H54 (cell line): Measurements from ENCODE around the gene ABCC8.

Experiments used
- DNase-seq: peaks from one replicate; pipeline ENCODE4 v3.0.0; 2011; ENCODE audit warnings: low spot score, mixed read lengths; ENCODE audit not compliant: insufficient read length
- FAIRE-seq: peaks from 3 replicates; lab custom pipeline; 2011; peaks lifted over from hg19 to GRCh38; lab: Jason Lieb, UNC
- POLR2A ChIP-seq: IDR thresholded peaks from 2 replicates; pipeline ENCODE4 v1.6.1; 2011; ENCODE audit warnings: low read depth, mild to moderate bottlenecking, low read length

Gene ABCC8

DNA sequence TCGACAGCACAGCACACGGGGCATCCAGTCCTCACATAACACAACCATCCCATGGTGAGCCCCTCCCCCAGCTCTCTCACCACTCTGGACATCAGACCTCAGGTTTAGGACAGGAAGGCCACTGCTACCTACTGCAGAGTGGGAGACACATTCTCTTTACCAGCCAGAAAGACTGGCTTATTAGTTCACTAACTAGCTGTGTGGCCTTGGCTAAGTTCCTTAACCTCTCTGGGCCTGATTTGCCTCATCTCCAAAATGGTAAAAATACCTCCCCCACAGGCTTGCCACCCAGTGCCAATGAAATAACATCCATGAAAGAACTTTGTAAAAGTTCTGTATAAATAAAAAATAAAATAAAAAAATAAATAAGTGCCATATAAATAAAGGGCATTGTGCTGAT is 35.5 kb upstream of the ABCC8 start:
- no peak for TF ChIP-seq POLR2A
- DNase-seq (no peak), FAIRE-seq (no peak)

DNA sequence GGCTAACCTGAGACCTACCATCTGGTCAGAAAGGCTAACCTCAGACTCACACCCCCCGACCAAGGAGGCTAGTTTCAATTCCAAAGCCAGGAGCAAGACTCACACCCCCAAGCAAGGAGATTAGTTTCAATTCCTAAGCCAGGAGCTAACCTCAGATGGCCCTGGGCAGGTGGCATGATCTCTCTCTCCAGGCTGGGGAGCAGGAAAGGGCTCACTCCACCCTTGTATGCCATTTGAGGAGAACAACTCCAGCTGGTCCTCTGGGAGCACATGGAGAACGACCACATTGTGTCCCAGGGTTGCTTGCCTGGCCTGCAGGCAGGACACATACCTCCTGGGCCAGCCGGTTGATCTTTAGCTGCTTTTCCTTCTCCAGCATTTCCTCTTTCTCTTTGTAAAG is 34.9 kb upstream of the ABCC8 start:
- TF ChIP-seq POLR2A = no peak
- FAIRE-seq (no peak), DNase-seq (no peak)

DNA sequence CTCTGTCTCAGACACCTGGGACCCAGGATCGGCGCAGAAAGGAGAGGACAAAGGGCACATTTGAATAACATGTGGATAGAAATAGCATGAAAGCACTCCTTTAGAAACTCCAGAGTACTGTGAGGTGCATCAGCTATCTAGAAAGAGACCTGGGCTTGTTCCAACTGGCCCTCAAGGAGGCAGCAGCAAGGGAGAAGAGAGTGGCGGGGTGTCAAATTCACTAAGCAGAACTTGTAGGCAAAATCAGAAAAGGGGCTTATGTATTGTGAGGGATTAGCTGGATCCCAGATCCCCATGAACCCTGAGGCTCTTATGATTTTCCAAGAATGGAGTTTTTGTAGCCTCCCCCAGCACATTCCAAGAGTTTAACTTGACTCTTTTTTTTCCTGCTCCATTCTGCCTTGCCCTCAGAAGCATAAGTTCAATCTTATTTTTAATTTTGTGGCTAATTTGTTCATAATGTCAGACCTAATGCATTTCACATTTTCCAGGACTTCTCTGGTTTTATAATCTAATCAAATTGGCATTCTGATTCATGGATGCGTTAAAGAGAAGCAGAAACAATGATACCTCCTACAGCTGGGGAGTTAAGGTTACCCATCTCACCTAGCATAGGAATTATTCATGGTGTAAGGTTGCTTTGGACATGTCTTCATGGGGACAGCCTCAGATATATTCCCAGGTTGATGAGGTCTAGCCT is 34.0 kb upstream of the ABCC8 start:
- no peak for TF ChIP-seq POLR2A
- DNase-seq (no peak), FAIRE-seq (no peak)

DNA sequence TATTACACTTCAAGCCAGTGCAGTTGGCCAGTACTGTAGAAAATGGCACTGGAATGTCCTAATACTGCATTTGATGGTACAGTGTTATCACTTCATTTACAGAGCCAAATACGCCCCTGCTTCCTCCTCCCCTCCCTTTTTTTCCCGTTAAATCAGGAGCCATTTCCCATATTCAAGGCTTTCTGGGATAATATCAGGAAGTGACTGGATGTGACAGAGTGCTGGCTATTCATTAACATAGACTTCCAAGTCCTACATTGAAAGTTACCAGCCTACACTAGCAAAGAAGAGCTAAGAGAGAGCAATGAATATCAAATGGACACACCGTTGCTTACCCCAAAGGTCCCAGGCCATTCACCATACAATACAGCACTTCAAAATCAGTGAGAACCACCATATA is 32.1 kb upstream of the ABCC8 start:
- DNase-seq (no peak), FAIRE-seq (no peak)
- TF ChIP-seq POLR2A = no peak

DNA sequence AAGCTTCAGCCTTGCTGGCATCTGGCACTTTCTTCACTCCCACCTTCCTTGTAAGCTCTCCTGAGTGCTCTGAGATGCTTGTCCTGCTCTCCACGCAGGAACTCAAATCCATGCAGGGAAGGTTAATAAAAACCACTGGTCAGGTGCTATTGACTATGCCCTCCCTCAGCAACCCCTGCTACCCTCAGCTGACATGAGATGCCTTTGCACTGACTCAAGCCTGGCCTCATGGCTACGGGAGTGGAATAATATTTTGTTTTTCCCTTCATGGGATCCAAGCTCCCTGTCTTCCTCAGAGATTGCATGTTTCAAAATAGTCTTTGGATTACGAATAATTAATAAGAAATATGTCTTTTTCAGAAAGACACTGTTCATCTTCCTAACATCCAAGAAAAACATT is 31.7 kb upstream of the ABCC8 start:
- DNase-seq (peak; percentile 63), FAIRE-seq (no peak)
- TF ChIP-seq POLR2A = no peak

DNA sequence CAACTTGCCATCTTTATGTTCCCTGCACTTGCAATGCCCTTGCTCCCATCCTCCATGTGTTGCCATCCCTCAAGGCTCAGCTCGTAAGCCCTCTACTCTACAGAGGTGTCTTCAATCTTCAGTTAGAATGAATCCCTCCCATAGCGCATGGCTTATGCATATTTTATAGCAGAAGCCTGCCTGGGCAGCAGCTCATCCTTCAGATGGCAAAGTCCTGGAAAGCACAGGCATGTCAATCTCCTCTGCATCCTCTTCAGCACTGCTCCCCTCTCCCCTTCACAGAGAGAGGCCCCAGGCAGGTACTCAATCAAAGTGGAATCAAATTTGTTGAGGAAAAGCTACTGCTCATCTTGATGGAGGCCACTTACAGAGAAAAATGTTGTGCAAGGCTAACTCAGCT is 31.1 kb upstream of the ABCC8 start:
- DNase-seq = no peak
- FAIRE-seq = no peak
- TF ChIP-seq POLR2A = no peak

DNA sequence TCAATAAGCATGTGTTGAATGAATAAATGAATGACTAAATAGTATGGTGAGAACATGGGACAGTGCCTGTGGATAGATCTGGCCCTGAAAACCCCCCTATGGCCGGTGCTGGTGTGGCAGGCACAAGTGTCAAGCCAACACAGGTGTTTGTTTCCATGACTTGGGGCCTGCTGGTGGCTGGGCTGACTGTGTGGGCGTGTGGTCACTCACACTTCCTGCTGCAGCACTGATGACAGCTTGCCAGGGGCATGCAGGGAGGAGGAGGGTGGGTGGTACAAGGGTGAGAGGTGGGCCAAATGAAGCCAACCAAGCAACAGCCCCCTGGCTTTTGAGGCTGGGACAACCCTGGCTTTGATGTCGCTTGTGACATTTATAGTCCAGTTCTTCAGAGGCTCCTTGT is 30.3 kb upstream of the ABCC8 start:
- DNase-seq (no peak), FAIRE-seq (no peak)
- TF ChIP-seq POLR2A = no peak

DNA sequence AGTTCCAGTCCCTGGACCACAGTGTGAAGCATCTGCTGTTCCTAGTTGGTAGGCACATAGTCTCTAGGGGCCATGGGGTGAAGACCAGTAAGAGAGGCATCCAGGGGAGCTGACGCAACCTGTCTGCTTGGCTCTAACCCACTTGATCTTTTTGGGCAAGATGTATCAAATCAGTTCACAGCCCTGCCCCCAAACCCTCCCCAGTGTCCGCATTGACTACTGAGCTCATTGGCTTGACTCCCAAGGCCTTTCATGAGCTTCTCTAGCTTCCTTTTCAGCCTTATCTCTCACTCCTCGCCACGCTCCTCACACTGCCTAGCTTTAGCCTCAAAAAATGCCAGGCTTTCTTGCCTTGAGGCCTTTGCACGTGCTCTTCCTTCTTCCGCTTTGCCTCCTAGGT is 29.7 kb upstream of the ABCC8 start:
- TF ChIP-seq POLR2A = no peak
- FAIRE-seq (no peak), DNase-seq (no peak)

DNA sequence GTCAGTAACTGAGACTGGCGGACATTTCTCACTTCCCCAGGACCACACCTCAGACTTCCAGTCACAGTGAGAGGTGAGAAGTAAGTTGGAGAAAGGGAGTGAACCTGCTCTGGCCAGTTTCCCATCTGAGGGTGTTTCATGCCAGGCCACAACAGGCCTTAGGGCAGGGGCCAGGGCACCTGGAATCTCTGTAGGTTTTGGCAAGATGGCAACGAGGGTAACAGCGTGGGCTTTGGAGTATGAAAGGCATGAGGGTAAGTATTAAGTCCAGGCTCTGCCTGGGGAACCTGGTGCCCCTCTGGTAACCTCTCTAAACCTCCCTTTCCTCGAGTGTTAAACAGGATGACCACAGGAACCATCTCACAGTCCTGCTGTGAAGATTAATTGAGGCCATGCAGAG is 28.5 kb upstream of the ABCC8 start:
- no peak for TF ChIP-seq POLR2A
- FAIRE-seq (no peak), DNase-seq (no peak)

DNA sequence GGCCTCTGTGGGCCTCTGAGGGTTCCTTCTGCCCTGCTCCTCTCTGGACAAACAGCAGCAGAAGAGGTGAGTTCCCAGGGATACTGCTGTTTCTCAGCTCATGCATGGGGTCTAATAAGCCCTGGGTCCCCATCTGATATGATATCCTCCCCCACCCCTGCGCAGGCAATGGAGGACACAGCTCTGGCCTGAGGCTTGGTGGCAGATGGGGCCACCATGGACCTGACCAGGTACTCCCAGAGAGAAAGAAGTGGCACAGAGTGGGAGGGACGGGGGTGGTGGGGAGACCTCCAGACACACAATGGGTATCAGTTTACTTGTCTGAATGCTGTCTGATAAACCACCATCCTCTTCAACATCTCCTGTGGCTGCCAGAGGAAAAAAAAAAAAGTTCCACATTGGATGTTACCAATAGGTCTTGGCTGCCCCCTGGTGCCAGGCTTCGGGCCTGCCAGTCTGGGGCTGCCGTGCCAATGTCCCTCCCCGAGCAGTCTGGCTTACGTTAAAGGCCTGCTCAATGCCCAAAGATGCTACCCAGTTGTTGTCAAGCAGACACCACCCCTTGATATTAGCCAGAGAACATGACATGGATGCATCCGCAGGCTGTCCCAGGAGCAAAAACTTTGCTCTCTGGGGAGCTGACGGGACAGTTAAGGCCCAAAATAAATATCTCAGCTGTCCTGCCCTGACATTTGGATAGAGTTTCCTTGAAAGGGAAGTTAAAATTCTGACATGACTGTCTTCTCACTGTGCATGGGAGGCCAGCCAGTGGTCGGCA is 27.9 kb upstream of the ABCC8 start:
- no peak for TF ChIP-seq POLR2A
- DNase-seq (peak; percentile 79), FAIRE-seq (peak; percentile 11)

DNA sequence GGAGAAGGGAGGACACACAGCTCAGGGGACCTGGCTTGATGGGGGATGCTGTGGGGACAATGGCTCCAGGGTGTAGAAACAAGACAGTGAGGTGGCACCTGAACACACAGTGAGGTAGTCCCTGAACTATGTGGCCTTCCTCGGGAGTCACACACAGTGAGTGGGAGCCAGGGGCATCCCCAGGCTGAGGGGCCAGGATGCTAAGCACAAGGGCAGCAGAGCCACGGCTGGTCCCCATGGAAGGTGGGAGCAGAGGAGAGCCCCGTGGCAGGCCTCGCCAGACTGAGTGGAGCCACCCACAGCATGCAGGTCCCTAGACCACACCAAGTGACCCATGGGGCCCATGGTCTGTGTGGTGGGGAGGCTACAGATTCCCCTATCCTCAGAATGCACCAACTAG is 26.0 kb upstream of the ABCC8 start:
- TF ChIP-seq POLR2A = no peak
- FAIRE-seq = no peak
- DNase-seq = no peak

DNA sequence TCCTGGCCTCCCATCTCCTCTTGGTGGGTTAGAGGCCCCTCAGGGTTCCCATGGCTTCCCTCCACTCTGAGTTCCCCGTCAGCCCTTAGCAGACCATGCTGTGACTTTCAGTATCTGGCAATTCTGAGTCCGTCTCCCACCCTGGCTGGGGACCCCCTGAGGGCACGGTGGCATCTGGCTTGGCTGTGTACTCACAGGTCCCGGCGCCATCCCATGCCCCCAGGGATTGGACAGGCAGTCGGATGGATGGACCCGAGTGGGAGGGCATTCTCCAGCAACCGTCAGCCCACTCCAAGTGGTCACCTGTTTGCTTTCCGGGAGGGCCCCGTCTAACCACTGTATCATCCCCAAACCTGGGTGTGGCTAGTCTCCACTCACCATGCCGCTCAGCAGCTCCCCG is 24.0 kb upstream of the ABCC8 start:
- DNase-seq (no peak), FAIRE-seq (no peak)
- no peak for TF ChIP-seq POLR2A

DNA sequence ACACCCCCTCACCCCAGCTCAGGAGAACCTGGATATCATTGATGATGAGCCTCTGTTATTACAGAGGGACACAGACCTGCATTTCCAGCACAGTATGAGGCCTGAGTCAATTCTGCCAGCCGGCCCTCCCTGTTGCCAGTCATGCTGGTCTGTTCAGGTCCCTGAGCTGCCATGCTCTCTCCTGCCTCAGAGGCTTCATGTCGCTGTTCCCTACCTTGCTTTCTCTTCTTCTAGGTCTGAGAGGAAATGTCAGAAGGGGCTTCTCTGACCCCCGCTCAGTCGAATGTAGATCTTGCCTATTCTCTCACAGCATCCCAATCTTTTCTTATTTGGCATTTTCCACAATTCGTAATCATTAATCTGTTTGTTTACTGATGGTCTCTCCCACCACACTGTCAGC is 21.8 kb upstream of the ABCC8 start:
- no peak for FAIRE-seq
- peak; percentile 49 for DNase-seq
- TF ChIP-seq POLR2A = no peak

DNA sequence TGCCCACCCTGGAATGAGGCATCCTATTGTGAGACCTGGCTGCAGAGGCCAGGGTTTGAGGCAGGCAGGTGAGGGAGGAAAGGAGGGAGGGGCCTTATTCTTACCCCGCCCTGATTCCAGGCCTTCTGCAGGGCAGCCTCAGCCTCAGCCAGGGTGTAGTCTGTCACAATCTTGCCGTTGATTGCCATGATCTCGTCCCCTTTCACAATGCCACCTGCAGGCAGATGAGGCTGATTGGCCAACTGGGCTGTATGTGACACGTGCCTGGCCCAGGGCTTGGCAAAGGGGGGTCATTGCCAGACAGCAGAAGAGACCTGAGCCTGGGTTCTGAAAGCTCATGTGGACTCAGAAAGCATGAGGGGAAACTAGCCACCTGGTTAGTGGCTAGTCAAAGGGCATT is 21.4 kb upstream of the ABCC8 start:
- no peak for DNase-seq
- FAIRE-seq = no peak
- no peak for TF ChIP-seq POLR2A

DNA sequence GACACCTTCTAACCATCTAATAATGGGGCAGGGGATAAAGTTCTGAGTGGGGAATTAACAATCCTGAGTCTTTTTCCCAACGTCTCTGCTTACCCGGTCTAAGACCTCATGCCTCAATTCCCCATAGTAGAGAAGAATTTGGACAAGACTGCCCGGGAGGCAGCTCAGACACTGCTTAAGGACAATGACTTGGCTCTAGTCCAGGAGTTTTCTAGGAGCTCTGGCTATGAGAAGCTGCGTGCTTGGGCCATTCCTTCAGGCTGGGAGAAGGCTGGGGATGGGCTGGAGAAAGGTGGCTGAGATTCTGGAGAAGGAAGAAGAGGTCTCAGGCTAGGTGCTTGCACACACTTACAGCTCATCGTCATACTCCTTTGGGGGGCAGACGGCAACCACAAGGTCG is 19.8 kb upstream of the ABCC8 start:
- DNase-seq (no peak), FAIRE-seq (no peak)
- TF ChIP-seq POLR2A = no peak
